CD4-positive, alpha-beta T cell (primary cell): ENCODE results near the gene ANXA8L1. TPM values are rescaled to one million over a fixed set of nuclear protein-coding genes. Genes with fewer than 3 reads are reported as not detected.
"Not testable (repeated sequence)": the region's sequence is repeated elsewhere in the genome, so short reads cannot be mapped to it uniquely, and the experiment has no call there.

Source experiments
- ATAC-seq: fragments of 200-7000 bp; cut with Tn5 transposase; one replicate; pipeline ENCODE4 v1.10.0; 2022; ENCODE audit warnings: mild to moderate bottlenecking; ENCODE audit not compliant: poor library complexity
- CTCF ChIA-PET: fragments of 350-600 bp; sonication (Branson Sonifier 250); formaldehyde crosslinking; loops from one replicate; lab custom pipeline; 2021; ENCODE audit warnings: antibody characterized with exemption, inconsistent platforms; lab: Charles Lee
- POLR2A ChIA-PET: fragments of 350-600 bp; sonication (Branson Sonifier 250); formaldehyde crosslinking; loops from one replicate; lab custom pipeline; 2021; ENCODE audit warnings: antibody characterized with exemption, inconsistent platforms; lab: Charles Lee
- DNase-seq, 14 experiments: peaks; one replicate each; pipeline ENCODE4 v3.0.0-alpha.2; 2013 to 2020; ENCODE audit warnings: mixed read lengths in 2 of 14
- H3K27ac ChIP-seq, 2 donors: one replicate each; pipeline versions ENCODE4 v1.5.1 to v1.7.0; 2013; ENCODE audit warnings: low read length in 2 of 2, low read depth in 1 of 2, mild to moderate bottlenecking in 1 of 2
- H3K27me3 ChIP-seq, 2 experiments: 1 replicate in 1 of 2; 2 replicates in 1 of 2; pipeline versions ENCODE4 v1.6.1 to v1.7.0; 2013; ENCODE audit warnings: low read length in 2 of 2, control low read depth in 1 of 2, mild to moderate bottlenecking in 1 of 2, moderate library complexity in 1 of 2; ENCODE audit not compliant: insufficient read depth in 2 of 2, control insufficient read depth in 1 of 2
- H3K36me3 ChIP-seq: one replicate; pipeline ENCODE4 v1.6.1; 2013; ENCODE audit warnings: low read length, control low read depth; ENCODE audit not compliant: insufficient read depth
- H3K4me1 ChIP-seq: one replicate; pipeline ENCODE4 v1.6.1; 2013; ENCODE audit warnings: low read length, control low read depth; ENCODE audit not compliant: insufficient read depth
- H3K4me3 ChIP-seq: one replicate; pipeline ENCODE4 v1.5.1; 2013; ENCODE audit warnings: mild to moderate bottlenecking, low read length, moderate library complexity
- H3K9me3 ChIP-seq, 2 experiments: 1 replicate in 1 of 2; 2 replicates in 1 of 2; pipeline versions ENCODE4 v1.6.1 to v1.7.0; 2013; ENCODE audit warnings: low read length in 2 of 2, mild to moderate bottlenecking in 2 of 2, control low read depth in 1 of 2, moderate library complexity in 1 of 2; ENCODE audit not compliant: control insufficient read depth in 1 of 2, insufficient read depth in 1 of 2
- H3K27ac Mint-ChIP-seq: one replicate; pipeline ENCODE4 v1.8.0; 2020; ENCODE audit warnings: mixed read lengths
- H3K27me3 Mint-ChIP-seq: one replicate; pipeline ENCODE4 v1.8.0; 2021; ENCODE audit warnings: mixed read lengths
- H3K36me3 Mint-ChIP-seq: one replicate; pipeline ENCODE4 v1.8.0; 2021; ENCODE audit warnings: low read depth, mixed read lengths
- H3K4me1 Mint-ChIP-seq: one replicate; pipeline ENCODE4 v1.8.0; 2021; ENCODE audit warnings: low read depth, mixed read lengths
- H3K4me3 Mint-ChIP-seq: one replicate; pipeline ENCODE4 v1.8.0; 2020; ENCODE audit warnings: mild to moderate bottlenecking, mixed read lengths
- H3K9me3 Mint-ChIP-seq: one replicate; pipeline ENCODE4 v1.8.0; 2020; ENCODE audit warnings: mixed read lengths
- intact Hi-C, 2 experiments: fragments of 100-400 bp; cut with DNase I in 1 of 2; cut with micrococcal nuclease in 1 of 2; formaldehyde crosslinking; loops; one replicate each; pipeline versions ENCODE4 v1.15.1 to v1.9.0; 2023 to 2025; cut with DNase I, micrococcal nuclease
- total RNA-seq, 174 experiments: library from RNA in 2 of 174; stranded (reverse) in 2 of 174; gene quantifications; one replicate each; pipeline ENCODE4 v1.2.3 and lab custom pipeline; 2021 to 2026
- TF ChIP-seq, protein P1 (sequence below): fragments of 200-600 bp; IDR thresholded peaks from one replicate; pipeline ENCODE4 v1.8.0; 2022; ENCODE audit warnings: antibody characterized with exemption, mild to moderate bottlenecking

Gene ANXA8L1
- total RNA-seq, 2 experiments from 2014 or later = not detected

DNA sequence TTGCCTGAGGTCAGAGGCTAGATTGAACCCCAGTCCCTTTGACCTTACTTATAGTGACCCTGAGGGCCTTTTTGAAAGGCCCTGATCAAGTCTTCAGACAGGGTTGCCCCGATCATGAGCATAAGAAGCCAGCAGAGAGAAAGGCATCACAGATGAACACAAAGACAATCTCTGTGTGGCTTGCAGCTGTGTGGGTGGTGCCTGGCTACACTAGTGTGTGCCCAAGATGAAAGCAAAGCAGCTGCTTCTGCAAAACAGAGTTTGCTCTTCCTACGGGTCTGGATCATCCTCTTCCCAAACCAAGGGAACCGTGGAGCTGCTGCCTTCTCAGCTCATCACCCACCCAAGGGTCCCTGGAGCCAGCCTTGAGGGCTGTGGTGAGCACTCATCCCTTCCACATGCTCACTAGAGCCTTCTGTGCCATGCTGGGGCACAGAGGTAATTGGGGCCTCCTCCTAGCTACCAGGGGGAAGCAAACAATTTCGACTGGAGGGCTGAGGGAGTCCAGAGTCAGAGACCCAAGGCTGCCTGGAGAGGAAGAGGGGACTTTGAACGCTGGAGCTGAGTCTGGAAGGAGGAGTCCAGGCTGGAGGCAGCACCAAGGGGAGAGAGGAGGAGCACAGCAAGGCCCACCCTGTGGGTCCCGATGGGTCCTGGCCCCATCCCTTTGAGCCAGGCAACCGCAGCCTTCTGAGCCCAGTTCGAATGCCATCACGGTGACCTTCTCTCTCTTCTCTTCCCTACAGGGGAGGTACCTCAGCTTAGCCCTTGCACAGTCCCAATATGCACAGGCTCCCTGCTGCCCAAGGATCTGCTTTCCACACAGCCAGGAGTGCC lies 46.5 kb upstream of the ANXA8L1 start:
- Mint-ChIP-seq H3K9me3 (no peaks in the 10 kb centered on the region), H3K4me3 (no peak overlapping the region), H3K27me3 (no peaks in the 10 kb centered on the region), H3K4me1 (no peaks in the 10 kb centered on the region), H3K36me3 (no peaks in the 10 kb centered on the region), H3K27ac (no peak overlapping the region)
- ChIA-PET CTCF (no interaction called here), POLR2A (no interaction called here)
- TF ChIP-seq, protein P1, sequence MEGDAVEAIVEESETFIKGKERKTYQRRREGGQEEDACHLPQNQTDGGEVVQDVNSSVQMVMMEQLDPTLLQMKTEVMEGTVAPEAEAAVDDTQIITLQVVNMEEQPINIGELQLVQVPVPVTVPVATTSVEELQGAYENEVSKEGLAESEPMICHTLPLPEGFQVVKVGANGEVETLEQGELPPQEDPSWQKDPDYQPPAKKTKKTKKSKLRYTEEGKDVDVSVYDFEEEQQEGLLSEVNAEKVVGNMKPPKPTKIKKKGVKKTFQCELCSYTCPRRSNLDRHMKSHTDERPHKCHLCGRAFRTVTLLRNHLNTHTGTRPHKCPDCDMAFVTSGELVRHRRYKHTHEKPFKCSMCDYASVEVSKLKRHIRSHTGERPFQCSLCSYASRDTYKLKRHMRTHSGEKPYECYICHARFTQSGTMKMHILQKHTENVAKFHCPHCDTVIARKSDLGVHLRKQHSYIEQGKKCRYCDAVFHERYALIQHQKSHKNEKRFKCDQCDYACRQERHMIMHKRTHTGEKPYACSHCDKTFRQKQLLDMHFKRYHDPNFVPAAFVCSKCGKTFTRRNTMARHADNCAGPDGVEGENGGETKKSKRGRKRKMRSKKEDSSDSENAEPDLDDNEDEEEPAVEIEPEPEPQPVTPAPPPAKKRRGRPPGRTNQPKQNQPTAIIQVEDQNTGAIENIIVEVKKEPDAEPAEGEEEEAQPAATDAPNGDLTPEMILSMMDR = no peak
- intact Hi-C loops = no loop called here
- Histone ChIP-seq H3K4me1 (no peaks in the 10 kb centered on the region), H3K27ac (no peak overlapping the region), H3K27me3 (no peaks in the 10 kb centered on the region), H3K9me3 (no peaks in the 10 kb centered on the region), H3K4me3 (no peak overlapping the region), H3K36me3 (no peaks in the 10 kb centered on the region)
- ATAC-seq = no peak
- no peak for DNase-seq

DNA sequence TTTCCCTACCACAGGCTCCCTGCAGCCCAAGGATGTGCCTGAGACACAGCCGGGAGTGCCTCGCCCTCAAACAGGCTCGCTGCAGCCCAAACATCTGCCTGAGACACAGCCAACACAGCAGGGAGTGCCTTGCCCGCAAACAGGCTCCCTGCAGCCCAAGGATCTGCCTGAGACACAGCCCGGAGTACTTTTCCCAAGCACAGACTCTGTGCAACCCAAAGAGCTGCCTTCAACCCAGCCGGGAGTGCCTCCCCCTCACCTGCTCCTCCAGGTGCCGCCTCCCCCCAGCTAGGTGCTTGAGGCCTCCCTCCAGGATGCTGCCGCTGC lies 45.9 kb upstream of the ANXA8L1 start:
- Mint-ChIP-seq H3K4me3 (no peak overlapping the region), H3K27ac (no peak overlapping the region), H3K4me1 (no peaks in the 10 kb centered on the region), H3K36me3 (no peaks in the 10 kb centered on the region), H3K27me3 (no peaks in the 10 kb centered on the region), H3K9me3 (no peaks in the 10 kb centered on the region)
- CTCF ChIA-PET = no interaction called here
- DNase-seq = no peak
- H3K9me3 ChIP-seq = no peaks in the 10 kb centered on the region
- H3K4me1 ChIP-seq = no peaks in the 10 kb centered on the region
- ATAC-seq = no peak
- H3K27me3 ChIP-seq = no peaks in the 10 kb centered on the region
- H3K27ac ChIP-seq = no peak overlapping the region
- TF ChIP-seq, protein P1 = no peak
- intact Hi-C loops = no loop called here
- POLR2A ChIA-PET = no interaction called here
- H3K4me3 ChIP-seq = no peak overlapping the region
- H3K36me3 ChIP-seq = no peaks in the 10 kb centered on the region

GRCh38 chr10:46330894-46331293 lies 44.7 kb upstream of the ANXA8L1 start:
- Histone ChIP-seq H3K4me3 (no peak overlapping the region), H3K9me3 (no peaks in the 10 kb centered on the region), H3K36me3 (no peaks in the 10 kb centered on the region), H3K27me3 (no peaks in the 10 kb centered on the region), H3K4me1 (no peaks in the 10 kb centered on the region), H3K27ac (no peak overlapping the region)
- POLR2A ChIA-PET = no interaction called here
- Mint-ChIP-seq H3K36me3 (no peaks in the 10 kb centered on the region), H3K9me3 (no peaks in the 10 kb centered on the region), H3K27ac (no peak overlapping the region), H3K27me3 (no peaks in the 10 kb centered on the region), H3K4me3 (no peak overlapping the region), H3K4me1 (no peaks in the 10 kb centered on the region)
- intact Hi-C loops = no loop called here
- TF ChIP-seq, protein P1 = no peak
- no peak for ATAC-seq
- CTCF ChIA-PET = no interaction called here
- no peak for DNase-seq

- H3K4me1 Mint-ChIP-seq, H3K27me3 Mint-ChIP-seq, H3K4me3 ChIP-seq, intact Hi-C loops, ATAC-seq, CTCF ChIA-PET, H3K36me3 ChIP-seq, POLR2A ChIA-PET, H3K4me3 Mint-ChIP-seq, H3K9me3 ChIP-seq, H3K27ac ChIP-seq, H3K36me3 Mint-ChIP-seq, H3K27me3 ChIP-seq, H3K9me3 Mint-ChIP-seq, H3K27ac Mint-ChIP-seq, H3K4me1 ChIP-seq, DNase-seq: not testable (repeated sequence)
These were observed 10.1 kb upstream of the ANXA8L1 start for GRCh38 chr10:46365484-46365883.

- ATAC-seq, POLR2A ChIA-PET, CTCF ChIA-PET, H3K36me3 ChIP-seq, H3K4me3 ChIP-seq, H3K4me1 Mint-ChIP-seq, intact Hi-C loops, H3K27me3 ChIP-seq, H3K36me3 Mint-ChIP-seq, H3K4me1 ChIP-seq, DNase-seq, H3K27ac Mint-ChIP-seq, H3K4me3 Mint-ChIP-seq, H3K27ac ChIP-seq, H3K9me3 Mint-ChIP-seq, H3K27me3 Mint-ChIP-seq, H3K9me3 ChIP-seq: not testable (repeated sequence)
These were observed 8.4 kb upstream of the ANXA8L1 start for GRCh38 chr10:46367209-46367608.
